ENCODE measurements around the gene DOCK9. TPM values are rescaled to one million over a fixed set of nuclear protein-coding genes. Genes with fewer than 3 reads are reported as not detected.

The DOCK9 gene
- total and polyA plus RNA-seq, 2 experiments from 2014 or later: 16.4 to 38.9 TPM

DNA sequence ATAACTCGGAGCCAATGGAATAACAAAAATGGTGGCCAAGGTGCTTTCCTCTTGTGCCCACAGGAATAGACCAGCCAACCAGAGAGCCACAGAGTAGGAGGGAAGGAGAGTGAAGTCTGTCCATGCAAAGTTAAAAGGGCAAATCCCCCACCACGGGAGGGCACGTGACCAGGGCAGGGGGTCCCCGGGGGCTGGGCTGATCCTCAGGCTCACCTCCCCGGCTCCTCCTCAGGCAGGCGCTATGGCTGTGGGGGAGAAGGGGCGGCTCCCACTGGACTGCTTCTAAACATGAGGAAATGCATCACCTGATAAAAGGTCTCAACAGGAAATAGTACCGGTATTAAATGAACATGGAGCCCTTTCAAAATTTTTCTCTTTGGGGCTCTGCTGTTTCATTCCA is 152.2 kb downstream of the DOCK9 start:
- Histone ChIP-seq H3K9me2 (replicated peaks; ENCODE audit: insufficient read depth) (no peaks in the 10 kb centered on the region), H2AFZ (no peak overlapping the region), H3K36me3 (replicated peaks; ENCODE audit: insufficient read depth, low read depth) (no peaks in the 10 kb centered on the region), H3K27ac (no peak overlapping the region), H3K27me3 (no peaks in the 10 kb centered on the region), H4K20me1 (ENCODE audit: insufficient read depth, poor library complexity, severe bottlenecking) (no peaks in the 10 kb centered on the region), H3K4me1 (ENCODE audit: insufficient read depth) (peaks cover 24% of the 10 kb centered on the region), H3K79me2 (no peaks in the 10 kb centered on the region), H3K4me3 (no peak overlapping the region), H3K4me2 (no peak overlapping the region), H3K9me3 (ENCODE audit: low read depth) (no peaks in the 10 kb centered on the region)
- 63% methylated on average over 8 of the region's 8 CpGs for WGBS (ENCODE audit: low lambda C conversion rate, missing lambda C conversion rate)
- DNase-seq (ENCODE audit: low spot score): no peak
- no peak for TF ChIP-seq EZH2phosphoT487 (IDR thresholded peaks at IDR 0.05; ENCODE audit: low read depth, severe bottlenecking, unreplicated experiment)
- TF ChIP-seq, protein P1, sequence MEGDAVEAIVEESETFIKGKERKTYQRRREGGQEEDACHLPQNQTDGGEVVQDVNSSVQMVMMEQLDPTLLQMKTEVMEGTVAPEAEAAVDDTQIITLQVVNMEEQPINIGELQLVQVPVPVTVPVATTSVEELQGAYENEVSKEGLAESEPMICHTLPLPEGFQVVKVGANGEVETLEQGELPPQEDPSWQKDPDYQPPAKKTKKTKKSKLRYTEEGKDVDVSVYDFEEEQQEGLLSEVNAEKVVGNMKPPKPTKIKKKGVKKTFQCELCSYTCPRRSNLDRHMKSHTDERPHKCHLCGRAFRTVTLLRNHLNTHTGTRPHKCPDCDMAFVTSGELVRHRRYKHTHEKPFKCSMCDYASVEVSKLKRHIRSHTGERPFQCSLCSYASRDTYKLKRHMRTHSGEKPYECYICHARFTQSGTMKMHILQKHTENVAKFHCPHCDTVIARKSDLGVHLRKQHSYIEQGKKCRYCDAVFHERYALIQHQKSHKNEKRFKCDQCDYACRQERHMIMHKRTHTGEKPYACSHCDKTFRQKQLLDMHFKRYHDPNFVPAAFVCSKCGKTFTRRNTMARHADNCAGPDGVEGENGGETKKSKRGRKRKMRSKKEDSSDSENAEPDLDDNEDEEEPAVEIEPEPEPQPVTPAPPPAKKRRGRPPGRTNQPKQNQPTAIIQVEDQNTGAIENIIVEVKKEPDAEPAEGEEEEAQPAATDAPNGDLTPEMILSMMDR (IDR thresholded peaks at IDR 0.05; ENCODE audit: poor library complexity): no peak
- no peak for TF ChIP-seq EZH2 (IDR thresholded peaks at IDR 0.05; ENCODE audit: borderline replicate concordance)

DNA sequence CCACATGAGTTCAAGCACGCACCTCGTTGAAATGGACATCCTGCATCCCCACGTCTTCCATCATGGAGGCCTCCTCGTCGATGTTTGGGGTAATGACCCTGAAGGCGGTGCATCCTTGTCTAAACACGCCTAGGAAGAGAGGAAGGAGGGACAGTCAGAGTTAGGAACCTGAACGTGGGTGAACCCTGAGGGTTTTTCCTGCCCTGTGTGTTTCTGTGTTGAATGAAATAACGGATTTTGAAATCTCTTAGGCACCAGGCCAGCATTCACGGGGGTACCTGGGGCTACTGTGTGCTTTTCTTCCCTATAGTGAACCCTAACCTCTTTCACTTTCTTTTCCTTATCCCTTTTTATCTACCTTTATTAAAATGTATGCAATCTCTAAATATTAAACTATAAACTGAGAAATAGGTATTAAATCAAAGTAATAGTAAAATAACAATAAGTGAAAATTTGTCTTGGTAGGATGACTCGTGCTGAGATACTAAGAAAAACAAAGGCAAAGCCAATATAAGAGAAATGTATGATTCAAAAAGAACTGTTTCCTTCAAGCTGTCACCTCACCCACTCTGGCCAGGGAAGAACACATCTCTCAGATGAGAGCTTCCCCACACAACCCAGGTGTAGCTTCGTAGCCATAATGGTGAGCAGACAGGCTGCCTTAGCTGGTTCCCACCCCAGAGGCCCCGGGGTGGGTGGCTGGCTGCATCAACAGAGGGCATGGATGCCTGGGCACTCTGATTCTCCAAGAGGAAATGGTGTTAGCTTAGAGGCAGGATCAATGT is 153.3 kb downstream of the DOCK9 start:
- no peak for DNase-seq (ENCODE audit: low spot score)
- Histone ChIP-seq H3K27ac (no peak overlapping the region), H3K4me2 (no peak overlapping the region), H3K4me1 (ENCODE audit: insufficient read depth) (peaks cover 34% of the 10 kb centered on the region), H3K36me3 (replicated peaks; ENCODE audit: insufficient read depth, low read depth) (no peaks in the 10 kb centered on the region), H3K9me3 (ENCODE audit: low read depth) (no peaks in the 10 kb centered on the region), H2AFZ (no peak overlapping the region), H3K9me2 (replicated peaks; ENCODE audit: insufficient read depth) (no peaks in the 10 kb centered on the region), H3K79me2 (no peaks in the 10 kb centered on the region), H3K27me3 (no peaks in the 10 kb centered on the region), H3K4me3 (no peak overlapping the region), H4K20me1 (ENCODE audit: insufficient read depth, poor library complexity, severe bottlenecking) (no peaks in the 10 kb centered on the region)
- TF ChIP-seq EZH2 (IDR thresholded peaks at IDR 0.05; ENCODE audit: borderline replicate concordance) (no peak), EZH2phosphoT487 (IDR thresholded peaks at IDR 0.05; ENCODE audit: low read depth, severe bottlenecking, unreplicated experiment) (no peak)
- TF ChIP-seq, protein P1 (IDR thresholded peaks at IDR 0.05; ENCODE audit: poor library complexity): no peak
- 92% methylated on average over 13 of the region's 13 CpGs for WGBS (ENCODE audit: low lambda C conversion rate, missing lambda C conversion rate)

DNA sequence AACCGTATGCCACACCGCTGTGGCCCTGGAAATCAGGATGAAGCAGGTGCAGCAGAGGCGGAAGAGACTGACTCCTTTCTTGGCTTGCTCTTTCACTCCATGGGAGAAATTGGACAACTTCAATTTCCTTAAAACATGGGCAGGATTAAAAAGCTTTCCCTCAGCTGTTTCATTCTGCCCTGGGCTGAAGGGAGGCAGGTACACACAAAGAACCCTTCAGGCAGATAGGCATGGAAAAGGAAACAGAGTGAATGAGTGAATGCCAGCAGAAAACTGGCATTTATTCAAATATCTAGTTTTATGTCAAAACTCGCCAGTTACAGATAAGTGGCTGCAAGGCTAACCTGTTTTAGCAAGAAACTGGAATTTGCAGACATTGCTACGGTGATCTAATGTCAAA is 154.4 kb downstream of the DOCK9 start:
- Histone ChIP-seq H3K27me3 (no peaks in the 10 kb centered on the region), H3K4me2 (no peak overlapping the region), H4K20me1 (ENCODE audit: insufficient read depth, poor library complexity, severe bottlenecking) (no peaks in the 10 kb centered on the region), H3K4me1 (ENCODE audit: insufficient read depth) (peaks cover 37% of the 10 kb centered on the region), H3K9me3 (ENCODE audit: low read depth) (no peaks in the 10 kb centered on the region), H3K27ac (peak overlapping the region; percentile 84), H2AFZ (no peak overlapping the region), H3K4me3 (no peak overlapping the region), H3K9me2 (replicated peaks; ENCODE audit: insufficient read depth) (no peaks in the 10 kb centered on the region), H3K36me3 (replicated peaks; ENCODE audit: insufficient read depth, low read depth) (no peaks in the 10 kb centered on the region), H3K79me2 (no peaks in the 10 kb centered on the region)
- DNase-seq (ENCODE audit: low spot score): no peak
- 93% methylated on average over 5 of the region's 5 CpGs for WGBS (ENCODE audit: low lambda C conversion rate, missing lambda C conversion rate)
- TF ChIP-seq, protein P1 (IDR thresholded peaks at IDR 0.05; ENCODE audit: poor library complexity): no peak
- TF ChIP-seq EZH2phosphoT487 (IDR thresholded peaks at IDR 0.05; ENCODE audit: low read depth, severe bottlenecking, unreplicated experiment) (no peak), EZH2 (IDR thresholded peaks at IDR 0.05; ENCODE audit: borderline replicate concordance) (no peak)

Data from hepatocyte (in vitro differentiated cells).